HG02623 (cell line): ENCODE measurements around the gene RAB37.

Experiments used
- ATAC-seq: cut with Tn5 transposase; IDR thresholded peaks from one replicate; pipeline ENCODE4 v1.9.1; 2021; ENCODE audit warnings: moderate library complexity; ENCODE audit not compliant: unreplicated experiment

RAB37 gene, protein sequence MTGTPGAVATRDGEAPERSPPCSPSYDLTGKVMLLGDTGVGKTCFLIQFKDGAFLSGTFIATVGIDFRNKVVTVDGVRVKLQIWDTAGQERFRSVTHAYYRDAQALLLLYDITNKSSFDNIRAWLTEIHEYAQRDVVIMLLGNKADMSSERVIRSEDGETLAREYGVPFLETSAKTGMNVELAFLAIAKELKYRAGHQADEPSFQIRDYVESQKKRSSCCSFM

DNA sequence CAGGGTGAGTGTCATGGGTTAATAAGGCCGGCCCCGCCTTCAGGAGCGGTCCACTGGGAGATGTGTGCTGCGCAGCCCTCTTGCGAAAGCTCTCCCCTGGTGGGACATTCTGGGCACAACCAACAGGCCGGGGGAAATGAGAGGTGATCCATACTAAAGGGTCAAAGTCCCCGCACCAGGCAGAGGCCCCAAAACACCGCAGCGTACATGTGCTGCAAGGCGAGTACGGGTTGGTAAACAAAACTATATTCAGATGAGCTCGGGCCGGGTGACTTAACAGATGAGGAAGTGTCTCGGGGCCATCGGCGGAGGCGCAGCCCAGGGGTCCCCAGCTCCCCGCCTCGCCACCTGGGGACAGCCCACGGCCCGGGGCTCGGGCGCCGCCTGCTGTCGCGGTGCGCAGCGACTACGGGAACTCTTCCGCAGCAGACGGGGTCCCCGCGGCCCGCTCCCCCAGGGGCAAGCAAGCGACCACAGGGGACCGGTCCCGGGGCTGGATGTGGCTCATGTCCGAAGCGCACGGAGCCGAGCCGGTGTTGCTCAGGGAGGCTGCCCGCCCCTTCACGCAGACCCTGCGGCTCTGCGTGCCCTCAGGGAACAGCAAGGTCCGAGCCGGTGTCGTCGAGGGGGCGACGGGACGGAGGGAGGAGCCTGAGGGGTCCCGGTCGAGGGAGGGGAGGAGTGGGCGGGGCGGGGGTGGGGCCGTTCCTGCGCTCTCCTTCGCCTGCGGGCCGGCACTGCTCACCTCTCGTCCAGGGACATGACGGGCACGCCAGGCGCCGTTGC is at the start of gene RAB37:
TSS of gene RAB37 (plus strand) at position 744 of the 786 bp plus-strand sequence. CDS start at position 761, 17 bp downstream.
- ATAC-seq, result no peak

DNA sequence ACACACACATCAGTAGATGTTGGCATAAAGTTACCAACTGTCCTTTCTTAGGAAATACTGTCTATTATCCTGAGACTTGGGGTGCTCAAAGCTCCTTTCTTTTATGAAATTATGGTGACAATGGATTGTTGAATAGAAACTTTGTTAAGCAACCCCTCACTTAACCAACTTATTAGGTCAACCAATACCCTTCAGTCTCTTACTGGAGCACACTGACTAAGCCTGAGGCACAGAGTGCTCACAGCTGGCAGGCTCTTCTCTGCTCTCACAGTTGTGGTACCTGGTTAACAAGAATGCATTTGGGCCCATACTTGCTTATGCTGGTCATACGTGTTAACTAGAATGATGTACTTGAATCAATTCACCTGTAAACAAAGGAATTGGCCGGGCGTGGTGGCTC is 49.2 kb upstream of the RAB37 start:
- no peak for ATAC-seq

DNA sequence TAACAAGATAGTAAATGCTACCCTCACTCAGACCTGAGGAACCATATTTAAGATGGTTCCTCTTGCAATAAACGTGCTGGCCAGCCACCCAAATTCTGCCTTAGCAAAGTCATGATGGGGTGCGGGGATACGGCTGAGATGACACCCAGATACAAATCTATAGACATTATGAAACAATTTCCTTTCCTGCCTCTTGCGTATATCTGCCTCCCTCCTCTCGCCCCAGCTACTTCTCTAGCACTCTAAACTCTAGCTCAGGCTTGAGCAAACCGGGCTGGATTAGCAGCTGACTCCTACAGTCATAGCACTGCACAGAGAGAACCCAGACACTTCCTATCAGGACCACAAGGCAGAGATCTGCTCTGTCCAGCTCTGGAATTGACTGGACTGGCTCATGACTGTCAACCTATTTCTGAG is 46.6 kb upstream of the RAB37 start:
- ATAC-seq, result no peak

DNA sequence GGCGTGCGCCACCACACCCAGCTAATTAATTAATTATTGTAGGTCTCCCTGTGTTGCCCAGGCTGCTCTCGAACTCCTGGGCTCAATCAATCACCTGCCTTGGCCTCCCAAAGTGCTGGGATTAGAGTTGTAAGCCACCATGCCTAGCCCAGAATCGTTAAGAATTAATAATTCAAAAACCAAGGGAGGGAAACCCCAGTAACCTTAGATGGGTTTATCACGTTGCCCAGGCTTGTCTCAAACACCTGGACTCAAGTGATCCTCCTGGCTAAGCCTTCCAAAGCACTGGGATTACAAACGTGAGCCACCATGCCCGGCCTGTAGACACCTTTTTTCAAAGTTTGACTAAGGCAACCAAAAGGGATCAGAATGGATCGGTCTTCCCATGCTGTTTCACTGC is 45.9 kb upstream of the RAB37 start:
- ATAC-seq, result no peak

DNA sequence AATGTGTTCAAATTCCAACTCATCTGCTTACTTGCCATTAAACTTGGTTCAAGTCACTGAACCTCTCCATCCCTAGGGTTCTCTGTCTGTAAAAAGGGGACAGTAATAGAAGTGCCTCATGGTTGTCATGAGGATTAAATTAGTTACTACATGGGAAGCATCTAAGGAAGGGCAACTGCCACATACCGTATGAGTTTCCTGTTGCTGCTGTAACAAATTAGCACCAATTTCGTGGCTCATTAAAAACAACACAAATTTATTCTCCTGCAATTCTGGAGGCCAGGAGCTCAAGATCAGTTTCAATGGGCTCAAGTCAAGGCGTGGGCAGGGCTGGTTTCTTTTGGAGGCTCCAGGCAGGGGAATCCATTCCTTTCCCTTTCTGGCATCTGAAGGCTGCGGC is 43.0 kb upstream of the RAB37 start:
- ATAC-seq, result no peak

DNA sequence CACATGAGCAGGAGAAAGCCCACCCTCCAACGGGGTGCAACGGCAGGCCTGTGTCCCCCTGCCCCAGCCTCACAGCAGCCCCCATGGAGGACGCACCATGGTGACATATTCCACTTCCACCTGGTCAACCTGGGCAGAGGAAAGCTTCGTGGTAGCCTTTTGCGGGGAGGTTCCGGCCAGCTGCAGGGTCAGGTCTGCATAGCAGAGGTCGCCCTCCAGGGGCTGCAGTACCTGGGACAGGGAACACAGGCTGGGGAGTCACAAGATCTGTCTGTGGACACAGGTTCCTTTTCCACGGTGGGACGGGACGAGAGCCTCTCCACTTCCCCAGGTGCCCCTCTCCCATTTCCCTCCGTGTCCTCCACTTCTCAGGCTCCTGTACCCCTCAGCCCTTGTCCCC is 41.4 kb upstream of the RAB37 start:
- no peak for ATAC-seq

DNA sequence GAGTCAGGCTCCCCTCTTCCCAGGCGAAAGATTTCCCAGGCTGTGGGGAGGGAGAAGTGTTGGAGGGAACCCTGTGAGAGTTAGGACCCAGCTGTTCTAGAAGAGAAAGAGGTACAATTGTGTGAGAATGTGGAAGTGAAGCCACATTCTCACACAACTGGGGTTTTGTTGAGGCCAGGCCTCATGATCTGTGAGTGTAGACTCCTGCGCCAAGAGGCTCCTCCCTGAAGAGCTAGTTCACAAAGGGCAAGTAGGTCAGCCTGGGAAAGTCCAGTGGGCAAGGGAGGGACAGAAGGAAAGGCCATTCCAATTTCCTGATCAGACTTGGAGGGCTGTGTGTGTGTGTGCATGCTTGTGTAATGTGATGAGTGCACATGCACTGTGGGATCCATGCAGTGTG is 39.5 kb upstream of the RAB37 start:
- ATAC-seq, result no peak

DNA sequence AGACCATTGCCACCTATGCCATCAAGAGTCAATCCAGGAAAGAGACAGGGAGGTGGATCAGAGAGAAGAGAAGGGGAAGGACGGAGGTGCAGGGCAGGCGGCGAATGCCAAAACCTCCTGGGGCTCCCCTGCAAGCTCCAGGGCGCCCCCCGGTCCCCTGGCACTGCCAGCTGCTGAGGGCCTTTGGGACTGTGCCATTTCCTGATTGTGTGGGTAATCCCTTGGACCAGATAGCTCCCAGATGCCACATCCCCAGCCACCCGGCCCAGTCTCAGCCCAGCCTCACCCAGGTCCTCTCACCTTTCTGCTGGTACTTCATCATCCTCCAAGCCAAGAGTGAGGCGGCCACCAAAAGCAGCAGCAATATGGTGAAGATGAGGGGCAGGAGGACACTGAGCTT is 39.0 kb upstream of the RAB37 start:
- ATAC-seq, result no peak

DNA sequence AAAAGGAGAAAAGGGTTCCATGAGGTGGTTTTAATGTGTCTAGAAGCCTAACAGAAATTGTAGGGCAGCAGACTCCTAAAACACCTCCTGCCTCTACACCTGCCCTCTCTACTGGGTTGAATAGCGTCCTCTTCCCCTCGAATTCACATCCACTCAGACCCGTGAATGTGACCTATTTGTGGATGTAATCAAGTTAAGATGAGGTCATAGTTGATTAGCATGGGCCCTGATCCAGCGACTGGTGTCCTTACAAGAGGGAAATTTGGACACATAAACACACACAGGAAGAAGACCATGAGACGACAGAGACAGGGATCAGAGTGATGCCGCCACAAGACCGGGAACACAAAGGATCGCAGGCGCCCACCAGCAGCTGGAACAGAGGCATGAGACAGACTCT is 37.8 kb upstream of the RAB37 start:
- no peak for ATAC-seq

DNA sequence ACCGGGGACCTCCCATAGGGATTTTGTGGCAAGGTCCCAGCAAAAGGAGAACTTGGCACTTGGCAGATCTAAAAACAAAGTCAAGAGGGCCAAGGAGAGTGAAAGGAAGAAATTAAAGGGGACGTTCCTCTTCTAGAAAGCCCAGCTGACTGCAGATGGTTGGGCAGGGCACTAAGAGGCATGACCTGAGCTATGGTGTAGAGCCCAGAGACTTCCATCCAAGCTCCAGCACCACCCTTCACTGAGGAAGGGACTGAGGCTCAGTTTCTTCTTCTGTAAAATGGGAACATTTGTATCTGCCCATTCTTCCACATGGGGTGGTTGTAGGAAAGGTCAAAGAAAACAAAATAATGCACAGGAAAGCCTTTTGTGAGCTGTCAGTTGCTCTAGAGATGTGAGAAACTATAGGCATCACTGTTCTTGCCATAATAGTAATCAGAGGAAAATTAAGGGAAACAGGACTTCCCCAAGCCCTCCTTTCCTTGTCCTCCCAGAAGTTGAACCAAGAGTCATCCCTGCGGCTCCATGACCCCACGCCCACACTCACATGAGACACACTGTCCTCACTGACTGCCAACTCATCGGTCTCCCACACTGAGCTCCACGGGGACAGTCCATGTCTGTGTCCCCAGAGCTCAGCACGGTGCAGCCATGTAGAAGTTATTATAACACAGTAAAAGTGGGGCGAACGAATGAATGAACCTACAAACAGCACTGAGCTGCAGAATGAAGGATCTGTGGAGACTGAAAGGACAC is 34.8 kb upstream of the RAB37 start:
- ATAC-seq, result no peak

DNA sequence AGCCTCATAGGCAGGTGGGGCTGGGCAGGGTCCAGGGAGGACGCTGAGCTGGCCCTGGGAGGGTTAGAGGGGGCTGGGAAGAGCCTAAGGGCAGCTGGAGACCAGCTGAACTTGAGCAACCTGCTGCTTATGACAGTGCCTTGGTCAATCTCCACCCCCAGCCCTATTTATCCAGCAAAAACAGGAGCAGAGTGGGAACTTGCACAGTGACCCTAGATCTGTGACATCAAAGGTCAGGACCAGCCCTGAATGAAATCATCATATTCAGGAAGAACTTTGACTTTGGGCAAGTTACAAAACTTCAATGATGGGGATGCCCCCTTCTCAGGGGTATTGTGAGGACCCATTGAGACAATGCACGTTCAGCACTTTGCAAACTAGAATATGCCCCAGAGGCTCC is 33.7 kb upstream of the RAB37 start:
- ATAC-seq, result no peak

DNA sequence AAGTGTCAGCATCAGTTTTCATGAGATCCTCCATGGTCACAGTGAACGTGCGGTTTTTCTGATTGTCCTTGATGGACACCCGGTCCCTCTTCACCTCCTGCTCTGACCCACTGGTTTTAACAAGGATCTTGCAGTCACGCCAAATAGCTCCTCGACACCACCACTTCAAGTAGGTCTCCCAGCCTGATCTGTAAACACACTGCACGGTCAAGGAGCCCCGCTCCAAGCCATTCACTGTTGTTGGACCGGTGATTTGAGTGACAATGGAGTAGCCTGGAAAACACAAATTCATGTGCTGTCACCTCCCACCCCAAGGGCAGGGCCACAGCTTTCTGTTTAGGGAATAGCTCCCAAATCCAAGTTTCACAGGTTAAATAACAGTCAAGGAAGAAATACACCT is 32.5 kb upstream of the RAB37 start:
- ATAC-seq, result no peak

DNA sequence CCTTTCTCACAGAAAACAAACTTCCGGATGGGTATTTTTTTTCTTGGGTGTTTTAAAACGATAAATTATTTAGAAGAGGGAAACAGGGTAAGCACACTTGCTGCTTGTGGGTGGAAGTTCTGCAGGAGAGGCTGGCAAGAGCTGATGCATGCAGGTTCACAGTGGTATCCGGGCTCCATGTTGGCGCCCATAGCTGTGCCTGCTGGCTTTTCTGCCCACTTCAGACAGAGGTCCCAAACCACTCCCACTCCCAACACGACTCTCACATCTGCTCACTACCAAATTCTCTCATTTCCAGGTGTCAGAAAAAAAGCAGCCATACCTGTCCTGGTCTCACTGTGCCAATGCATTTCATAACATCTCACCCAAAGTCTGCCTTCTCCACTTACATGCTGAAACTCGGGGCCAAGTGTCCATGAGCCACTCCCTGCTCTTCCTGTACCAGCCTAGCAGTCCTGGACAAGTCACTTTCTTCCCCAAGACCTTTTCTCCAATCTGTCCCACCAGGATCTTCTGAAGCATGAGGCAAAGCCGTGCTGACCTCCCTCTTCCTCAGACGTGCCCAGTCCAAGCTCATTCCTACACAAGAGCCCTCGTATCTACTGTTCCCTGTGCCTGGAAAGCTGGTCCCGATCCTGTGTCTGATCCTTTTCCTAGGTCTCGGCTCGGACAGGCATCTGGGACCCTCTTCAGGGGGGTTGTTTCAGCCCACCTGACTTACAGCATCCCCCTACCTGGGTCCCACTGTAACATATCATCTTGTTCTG is 25.8 kb upstream of the RAB37 start:
- no peak for ATAC-seq

DNA sequence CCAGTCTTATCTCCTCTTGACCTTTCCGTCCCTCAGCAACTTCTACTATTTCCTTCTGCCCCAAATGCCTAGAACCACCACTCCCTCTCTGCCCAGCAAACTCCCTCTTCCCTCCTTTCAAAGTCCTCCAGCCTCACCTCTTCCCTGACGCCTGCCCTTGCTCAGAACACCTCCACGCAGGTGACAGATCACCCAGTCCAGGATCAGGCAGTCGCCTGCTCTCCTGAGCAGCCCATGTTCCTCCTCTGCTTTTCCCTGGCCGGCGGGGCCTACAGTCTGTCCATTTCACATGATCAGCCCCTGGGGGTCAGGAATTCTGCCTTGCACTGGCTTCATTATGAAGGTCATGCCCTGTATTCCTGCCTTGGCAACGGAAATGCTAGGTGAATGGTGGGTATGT is 24.8 kb upstream of the RAB37 start:
- no peak for ATAC-seq

DNA sequence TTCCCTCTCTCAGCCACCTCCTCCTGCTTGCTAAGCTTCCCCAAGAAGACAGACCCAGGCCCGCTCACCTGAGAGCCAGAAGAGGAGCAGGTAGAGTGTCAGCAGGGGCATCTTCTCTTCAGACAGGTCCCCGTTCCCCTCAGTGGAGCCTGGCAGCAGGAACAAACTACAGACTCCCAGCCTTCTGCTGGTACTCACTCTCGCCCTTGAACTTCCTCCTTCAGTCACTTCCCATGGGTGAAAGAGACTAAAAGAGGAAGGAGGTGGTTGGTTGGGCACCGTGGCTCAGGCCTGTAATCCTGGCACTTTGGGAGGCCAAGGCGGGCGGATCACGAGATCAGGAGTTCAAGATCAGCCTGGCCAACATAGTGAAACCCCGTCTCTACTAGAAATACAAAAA is 24.3 kb upstream of the RAB37 start, which contains the start of gene CD300LF:
TSS of gene CD300LF (minus strand) at position 168 of the 400 bp plus-strand sequence. CDS start at position 111, 57 bp downstream.
- no peak for ATAC-seq

DNA sequence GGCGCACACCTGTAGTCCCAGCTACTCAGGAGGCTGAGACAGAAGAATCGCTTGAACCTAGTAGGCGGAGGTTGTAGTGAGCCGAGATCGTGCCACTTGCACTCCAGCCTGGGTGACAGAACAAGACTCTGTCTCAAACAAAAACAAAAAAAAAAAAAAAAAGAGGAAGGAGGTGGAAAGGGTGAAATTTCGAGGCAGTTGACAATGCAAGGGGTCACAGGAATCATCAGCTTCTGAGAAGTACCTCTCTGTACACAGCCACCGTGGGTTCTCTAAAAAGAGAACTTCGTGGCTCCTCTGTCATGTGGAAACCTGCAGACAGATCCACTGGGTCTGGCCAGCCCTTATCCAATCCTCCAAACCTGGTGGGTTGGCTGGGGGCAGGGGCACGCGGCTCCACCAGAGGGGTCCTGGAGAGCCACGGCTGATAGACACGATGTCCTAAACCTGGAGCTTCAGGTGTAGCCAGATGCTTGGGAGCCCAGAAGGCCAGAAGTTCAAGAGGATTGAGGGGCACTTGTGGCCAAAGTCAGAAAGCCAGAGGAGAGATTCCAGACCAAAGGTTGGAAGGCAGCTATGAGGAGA is 23.8 kb upstream of the RAB37 start:
- no peak for ATAC-seq

DNA sequence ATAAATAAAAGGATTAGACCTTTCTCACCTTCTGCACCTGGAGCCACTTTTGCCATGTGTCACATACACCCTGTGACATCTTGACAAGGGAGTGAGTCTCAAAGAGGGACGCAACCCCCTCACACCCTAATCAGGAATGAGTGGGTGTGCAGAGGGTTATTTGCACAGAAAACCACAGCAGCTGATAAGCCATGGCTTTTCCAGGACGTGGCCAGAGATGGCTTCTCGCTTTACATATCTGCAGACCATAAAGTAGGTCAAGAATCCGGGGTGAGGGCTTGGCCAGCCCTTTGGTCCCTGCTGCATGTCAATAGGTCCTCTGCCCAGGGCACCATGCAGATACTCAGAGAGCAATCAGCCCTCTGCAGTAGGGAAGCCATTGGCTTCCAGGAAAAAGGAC is 21.9 kb upstream of the RAB37 start:
- no peak for ATAC-seq

DNA sequence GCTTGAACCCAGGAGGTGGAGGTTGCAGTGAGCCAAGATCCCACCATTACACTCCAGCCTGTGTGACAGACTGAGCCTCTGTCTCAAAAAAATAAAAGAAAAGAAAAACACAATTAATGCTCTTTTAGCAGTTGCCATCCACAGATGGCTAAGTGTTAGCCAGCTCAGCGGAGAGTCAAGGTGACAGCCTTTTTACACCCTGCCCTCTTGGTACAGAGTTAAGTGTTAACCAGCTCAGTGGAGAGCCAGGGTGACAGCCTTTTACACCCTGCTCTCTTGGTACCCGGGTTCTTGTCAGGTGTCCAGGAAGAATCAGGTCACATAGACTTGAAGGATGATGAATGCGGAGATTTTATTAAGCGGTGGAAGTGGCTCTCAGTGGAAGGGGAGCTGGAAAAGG is 16.6 kb upstream of the RAB37 start:
- no peak for ATAC-seq

DNA sequence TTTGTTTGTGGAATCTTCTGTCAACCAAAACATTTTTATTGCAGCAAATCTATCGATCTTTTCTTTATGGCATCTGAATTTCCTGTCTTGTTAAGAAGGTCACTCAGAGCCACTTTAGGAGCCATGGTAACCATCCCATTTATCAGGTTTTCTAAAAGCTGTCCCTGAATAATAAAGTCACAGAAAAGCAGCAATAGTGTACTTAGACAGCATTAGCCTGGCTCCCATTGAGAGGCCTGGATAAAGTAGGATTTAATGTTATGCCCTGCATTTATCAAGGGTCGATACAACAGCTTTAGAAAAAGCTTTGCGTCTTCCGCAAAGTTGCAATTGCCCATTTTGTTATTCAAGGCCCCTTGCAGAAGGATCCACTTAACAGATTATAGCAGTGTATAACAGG is 14.3 kb upstream of the RAB37 start:
- no peak for ATAC-seq

DNA sequence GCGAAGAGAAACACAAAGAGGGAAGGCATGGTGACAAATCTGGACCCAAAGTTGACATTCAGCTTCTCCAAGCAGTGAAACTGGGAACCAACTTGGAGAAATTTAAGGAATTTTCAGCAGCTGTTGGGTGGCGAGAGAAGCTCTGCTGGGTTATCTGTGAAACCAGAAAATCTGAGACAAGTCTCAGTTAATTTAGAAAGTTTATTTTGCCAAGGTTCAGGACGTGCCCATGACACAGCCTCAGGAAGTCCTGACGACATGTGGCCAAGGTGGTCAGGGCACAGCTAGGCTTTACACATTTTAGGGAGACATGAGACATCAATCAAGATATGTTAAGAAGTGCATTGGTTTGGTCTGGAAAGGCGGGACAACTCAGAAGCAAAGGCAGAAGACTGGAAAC is 13.2 kb upstream of the RAB37 start:
- no peak for ATAC-seq

DNA sequence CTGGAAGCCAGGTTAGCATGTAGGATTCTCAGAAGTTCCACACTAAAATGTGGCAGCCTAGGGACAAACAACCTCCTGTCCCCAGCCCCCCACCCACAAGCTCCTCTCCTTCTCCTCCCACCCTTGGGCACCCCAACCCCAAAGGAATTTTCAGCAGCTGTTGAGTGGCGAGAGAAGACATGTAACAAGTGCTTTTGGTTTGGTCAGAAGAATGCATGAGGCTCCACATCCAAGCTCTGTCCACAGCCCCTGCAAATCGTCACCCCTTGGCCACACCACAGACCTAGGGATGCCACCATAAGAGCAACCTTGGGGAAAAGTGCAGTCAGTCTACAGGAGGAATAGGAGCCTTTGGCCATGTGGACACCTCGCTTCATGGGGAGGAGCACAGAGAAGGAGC is 11.9 kb upstream of the RAB37 start:
- no peak for ATAC-seq
